OCI-LY3 (cell line): ENCODE measurements around the gene ZNF684.
"Not testable (repeated sequence)": the region's sequence is repeated elsewhere in the genome, so short reads cannot be mapped to it uniquely, and the experiment has no call there.

ENCODE experiments used
- H2AFZ ChIP-seq: fragments of 200-600, 300-600 bp; shearing (Covaris generic); 2 replicates; pipeline ENCODE4 v1.6.0; 2014; ENCODE audit warnings: antibody characterized with exemption, low read depth, low read length
- H3K27ac ChIP-seq: fragments of 200-600, 300-600 bp; sonication (generic); 2 replicates; pipeline ENCODE4 v1.5.1; 2014; ENCODE audit warnings: mild to moderate bottlenecking, low read length, moderate library complexity, mixed read lengths
- H3K27me3 ChIP-seq: fragments of 200-600, 300-600 bp; sonication (generic); 2 replicates; pipeline ENCODE4 v1.6.1; 2014; ENCODE audit warnings: low read depth, low read length, mixed read lengths
- H3K36me3 ChIP-seq: fragments of 200-600, 300-600 bp; sonication (generic); replicated peaks from 2 replicates; pipeline ENCODE3; 2014; ENCODE audit warnings: low read depth, low read length, mixed read lengths
- H3K4me1 ChIP-seq: fragments of 300-600, 200-600 bp; sonication (generic); 2 replicates; pipeline ENCODE4 v1.6.1; 2014; ENCODE audit warnings: low read length, mixed read lengths
- H3K4me2 ChIP-seq: fragments of 200-600, 300-600 bp; sonication (generic); 2 replicates; pipeline ENCODE4 v1.6.1; 2014; ENCODE audit warnings: low read length, mixed read lengths
- H3K4me3 ChIP-seq: fragments of 300-600, 200-600 bp; sonication (generic); 2 replicates; pipeline ENCODE4 v1.5.1; 2014; ENCODE audit warnings: antibody characterized with exemption, mild to moderate bottlenecking, low read length, moderate library complexity
- H3K79me2 ChIP-seq: fragments of 300-600, 200-600 bp; shearing (Covaris generic); 2 replicates; pipeline ENCODE4 v1.6.1; 2014; ENCODE audit warnings: mild to moderate bottlenecking, low read length, mixed read lengths
- H3K9ac ChIP-seq: fragments of 300-600, 200-600 bp; shearing (Covaris generic); 2 replicates; pipeline ENCODE4 v1.6.0; 2014; ENCODE audit warnings: mild to moderate bottlenecking, low read length, moderate library complexity
- H3K9me3 ChIP-seq: fragments of 200-600, 300-600 bp; shearing (Covaris generic); 2 replicates; pipeline ENCODE4 v1.6.1; 2014; ENCODE audit warnings: low read length, mixed read lengths; ENCODE audit not compliant: insufficient read depth
- H4K20me1 ChIP-seq: fragments of 200-600, 300-600 bp; sonication (generic); 2 replicates; pipeline ENCODE4 v1.6.1; 2016; ENCODE audit warnings: low read length, mixed read lengths; ENCODE audit not compliant: insufficient read depth
- CTCF ChIP-seq: fragments of 200-600, 300-600 bp; sonication (generic); IDR thresholded peaks from 2 replicates; pipeline ENCODE4 v1.5.1; 2014; ENCODE audit warnings: antibody characterized with exemption, low read length, low read depth
- EZH2phosphoT487 ChIP-seq: fragments of 200-600 bp; shearing (Covaris generic); IDR thresholded peaks from 2 replicates; pipeline ENCODE4 v1.6.1; 2018; ENCODE audit warnings: antibody characterized with exemption, mixed run types, low read depth

Gene ZNF684

GRCh38 chr1:40531381-40532061 lies at the start of gene ZNF684:
ZNF684 (plus strand) TSS chr1:40531637; CDS start chr1:40533167, 1,530 bp downstream.
- H4K20me1 ChIP-seq: no peaks in the 10 kb centered on the region
- peak within 1 kb of the TSS; percentile 42 for H3K27ac ChIP-seq
- peak within 1 kb of the TSS; percentile 100 for H3K4me3 ChIP-seq
- peaks cover 5% of the 10 kb centered on the region; the same call in 1 of the 2 replicates for H3K79me2 ChIP-seq
- H3K27me3 ChIP-seq: no peaks in the 10 kb centered on the region
- peaks cover 8% of the 10 kb centered on the region for H3K36me3 ChIP-seq
- TF ChIP-seq CTCF: no peak
- no peak for TF ChIP-seq EZH2phosphoT487
- peak within 1 kb of the TSS; percentile 84 for H3K9ac ChIP-seq
- H2AFZ ChIP-seq: peak within 1 kb of the TSS; percentile 99
- peaks cover 16% of the 10 kb centered on the region for H3K4me1 ChIP-seq
- H3K4me2 ChIP-seq: peak within 1 kb of the TSS; percentile 99
- H3K9me3 ChIP-seq: no peaks in the 10 kb centered on the region

- no peak overlapping the region for H2AFZ ChIP-seq
- no peak overlapping the region for H3K4me2 ChIP-seq
- H3K27ac ChIP-seq: no peak overlapping the region
- H4K20me1 ChIP-seq: no peaks in the 10 kb centered on the region
- peaks cover 7% of the 10 kb centered on the region for H3K36me3 ChIP-seq
- no peak overlapping the region for H3K9ac ChIP-seq
- TF ChIP-seq CTCF (no peak), EZH2phosphoT487 (no peak)
- H3K27me3 ChIP-seq: no peaks in the 10 kb centered on the region
- no peak overlapping the region for H3K4me3 ChIP-seq
- no peaks in the 10 kb centered on the region for H3K79me2 ChIP-seq
- H3K9me3 ChIP-seq: peaks cover 12% of the 10 kb centered on the region
- H3K4me1 ChIP-seq: no peaks in the 10 kb centered on the region
Measured at GRCh38 chr1:40495315-40495903, 36.0 kb upstream of the ZNF684 start.

- not testable (repeated sequence) for H3K9me3 ChIP-seq, H3K4me2 ChIP-seq, H3K4me1 ChIP-seq, H4K20me1 ChIP-seq, H3K27me3 ChIP-seq, H3K27ac ChIP-seq, H3K4me3 ChIP-seq, H3K9ac ChIP-seq, H3K36me3 ChIP-seq, H3K79me2 ChIP-seq, H2AFZ ChIP-seq
Measured at GRCh38 chr1:40502651-40503050, 28.8 kb upstream of the ZNF684 start.

- Histone ChIP-seq H3K9ac (no peak overlapping the region), H3K4me1 (no peaks in the 10 kb centered on the region), H3K4me3 (no peak overlapping the region), H3K27me3 (no peaks in the 10 kb centered on the region), H2AFZ (no peak overlapping the region), H3K9me3 (no peaks in the 10 kb centered on the region), H3K36me3 (no peaks in the 10 kb centered on the region), H3K79me2 (no peaks in the 10 kb centered on the region), H3K4me2 (no peak overlapping the region), H3K27ac (no peak overlapping the region), H4K20me1 (no peaks in the 10 kb centered on the region)
- TF ChIP-seq EZH2phosphoT487 (no peak), CTCF (no peak)
Measured at GRCh38 chr1:40507973-40508372, 23.5 kb upstream of the ZNF684 start.
